GM18505 (cell line): ENCODE data around the gene DNAJC4.

ENCODE experiments used
- ATAC-seq: cut with Tn5 transposase; IDR thresholded peaks from one replicate; pipeline ENCODE4 v1.9.1; 2021; ENCODE audit not compliant: unreplicated experiment
- POLR2A ChIP-seq: IDR thresholded peaks from 4 replicates; pipeline ENCODE4 v1.6.1; 2011; ENCODE audit warnings: borderline replicate concordance; ENCODE audit not compliant: insufficient read depth, insufficient read length; ENCODE audit errors: extremely low read depth

Gene DNAJC4

DNA sequence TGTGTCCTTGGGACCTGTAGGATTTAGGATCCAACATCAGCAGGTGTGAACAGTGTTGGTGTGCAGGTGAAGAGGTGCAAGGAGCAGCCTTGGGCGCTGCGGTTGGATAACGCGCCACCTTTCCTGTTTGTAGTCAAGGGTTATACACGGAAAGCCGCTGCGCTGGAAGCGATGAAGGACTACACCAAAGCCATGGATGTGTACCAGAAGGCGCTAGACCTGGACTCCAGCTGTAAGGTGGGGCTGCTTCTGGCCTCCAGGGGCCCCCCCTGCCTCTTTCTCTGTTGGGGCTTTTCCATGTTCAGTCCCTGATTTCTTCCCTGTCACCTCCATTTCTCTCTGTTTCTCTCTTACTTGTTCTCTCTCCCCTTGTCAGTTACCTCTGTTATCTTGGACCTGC is 27.4 kb upstream of the DNAJC4 start:
- no peak for TF ChIP-seq POLR2A
- no peak for ATAC-seq

DNA sequence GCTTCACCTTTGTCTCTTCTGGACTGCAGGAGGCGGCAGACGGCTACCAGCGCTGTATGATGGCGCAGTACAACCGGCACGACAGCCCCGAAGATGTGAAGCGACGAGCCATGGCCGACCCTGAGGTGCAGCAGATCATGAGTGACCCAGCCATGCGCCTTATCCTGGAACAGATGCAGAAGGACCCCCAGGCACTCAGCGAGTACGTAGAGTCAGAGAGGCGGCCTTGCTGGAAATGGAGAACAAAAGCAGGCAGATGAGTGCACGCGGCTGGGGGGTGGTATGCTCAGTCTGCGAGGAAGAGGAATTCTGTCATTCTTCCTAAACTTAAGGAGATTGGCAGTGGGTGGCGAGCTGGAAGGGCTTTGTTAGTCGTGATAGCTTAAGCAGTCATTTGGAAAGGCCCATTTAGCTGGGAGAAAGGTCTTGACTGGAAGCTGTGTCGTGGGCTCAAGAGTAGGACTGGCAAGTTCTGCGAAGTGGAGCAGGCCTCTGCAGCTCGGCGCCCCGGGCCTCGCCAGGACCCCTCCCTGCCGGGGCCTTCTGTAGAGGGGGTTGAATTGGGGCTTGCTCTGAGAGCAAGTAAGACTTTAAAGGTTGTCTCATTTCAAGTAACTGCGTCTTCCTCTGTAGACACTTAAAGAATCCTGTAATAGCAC is 26.8 kb upstream of the DNAJC4 start:
- no peak for TF ChIP-seq POLR2A
- no peak for ATAC-seq

DNA sequence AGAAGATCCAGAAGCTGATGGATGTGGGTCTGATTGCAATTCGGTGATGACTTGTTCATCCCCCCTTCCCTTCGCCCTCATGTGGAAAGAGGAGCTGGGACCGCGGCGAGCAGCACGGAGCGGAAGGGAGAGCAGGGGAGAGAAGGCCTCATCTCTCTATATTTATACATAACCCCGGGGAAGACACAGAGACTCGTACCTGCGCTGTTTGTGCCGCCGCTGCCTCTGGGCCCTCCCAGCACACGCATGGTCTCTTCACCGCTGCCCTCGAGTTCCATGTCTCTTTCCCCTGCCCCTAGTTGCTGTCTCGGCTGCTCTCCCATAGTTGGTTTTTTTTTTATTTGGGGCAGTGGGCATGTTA is 26.3 kb upstream of the DNAJC4 start:
- peak; percentile 4 for TF ChIP-seq POLR2A
- ATAC-seq = no peak

DNA sequence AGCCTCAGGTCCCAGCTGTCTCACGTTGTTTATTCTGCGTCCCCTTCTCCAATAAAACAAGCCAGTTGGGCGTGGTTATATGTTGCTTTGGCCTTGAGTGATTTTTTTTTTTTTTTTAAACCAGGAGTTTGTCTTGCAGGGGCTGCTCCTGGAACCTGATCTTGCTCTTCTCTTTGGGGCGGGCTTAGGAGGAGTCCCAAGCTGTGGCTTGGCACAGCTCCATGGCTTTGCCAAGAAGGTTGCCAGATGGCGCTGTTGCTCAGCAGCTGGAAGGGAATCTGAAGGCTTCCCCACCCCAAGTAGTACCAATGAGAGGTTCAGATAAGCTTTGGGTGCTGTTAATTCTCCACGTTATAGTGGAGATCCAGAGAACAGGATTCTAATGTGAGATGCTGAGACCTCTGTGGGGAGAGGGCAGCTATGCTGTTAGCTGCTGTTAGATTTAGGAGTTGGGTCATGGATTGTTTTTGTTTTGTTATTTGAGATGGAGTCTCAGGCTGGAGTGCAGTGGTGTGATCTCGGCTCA is 25.8 kb upstream of the DNAJC4 start:
- no peak for ATAC-seq
- TF ChIP-seq POLR2A = no peak

DNA sequence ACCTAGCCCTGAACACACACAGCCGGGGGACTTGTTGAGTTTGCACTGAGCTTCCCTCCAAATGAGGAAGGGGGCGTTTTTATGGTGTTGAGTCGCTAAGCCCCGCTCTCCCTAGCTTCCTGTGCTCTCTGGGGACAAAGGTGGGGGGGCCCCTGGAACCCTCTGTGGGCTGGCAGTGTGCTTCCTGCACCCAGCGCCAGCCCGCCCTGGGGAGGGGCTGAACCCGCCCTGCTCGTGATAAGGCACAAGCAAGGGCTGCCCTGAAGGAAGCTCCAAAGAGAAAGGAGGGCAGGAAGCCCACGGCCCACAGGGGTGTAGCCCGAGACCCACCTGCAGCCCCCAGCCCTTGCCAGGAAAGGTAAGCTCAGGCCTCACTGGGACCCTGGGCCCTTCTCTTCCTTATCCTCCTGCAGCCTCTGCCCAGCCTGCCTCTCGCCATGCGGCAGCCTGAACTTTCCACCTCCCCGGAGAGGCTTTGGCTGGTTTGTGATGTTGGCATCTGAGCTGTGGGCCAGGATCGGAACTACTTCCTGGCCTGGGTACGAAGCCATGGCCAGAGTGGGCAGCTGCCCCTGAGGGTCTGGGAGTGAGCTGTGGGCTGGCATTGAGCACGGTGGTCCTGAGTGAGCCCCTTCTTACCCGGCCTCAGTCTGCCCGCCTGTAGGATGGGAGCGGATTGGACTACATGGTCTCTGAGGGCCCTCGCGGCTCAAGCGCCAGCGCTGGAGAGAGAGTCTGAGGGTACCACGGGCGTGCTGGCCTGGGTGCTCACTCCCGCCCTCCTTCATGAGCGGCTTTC is 23.7 kb upstream of the DNAJC4 start, which contains the start of gene FERMT3:
Gene FERMT3 (plus strand): TSS at position 265 of the 799 bp plus-strand sequence. CDS start 644 bp downstream, outside the sequence.
- peak; percentile 70 for TF ChIP-seq POLR2A
- ATAC-seq = no peak

DNA sequence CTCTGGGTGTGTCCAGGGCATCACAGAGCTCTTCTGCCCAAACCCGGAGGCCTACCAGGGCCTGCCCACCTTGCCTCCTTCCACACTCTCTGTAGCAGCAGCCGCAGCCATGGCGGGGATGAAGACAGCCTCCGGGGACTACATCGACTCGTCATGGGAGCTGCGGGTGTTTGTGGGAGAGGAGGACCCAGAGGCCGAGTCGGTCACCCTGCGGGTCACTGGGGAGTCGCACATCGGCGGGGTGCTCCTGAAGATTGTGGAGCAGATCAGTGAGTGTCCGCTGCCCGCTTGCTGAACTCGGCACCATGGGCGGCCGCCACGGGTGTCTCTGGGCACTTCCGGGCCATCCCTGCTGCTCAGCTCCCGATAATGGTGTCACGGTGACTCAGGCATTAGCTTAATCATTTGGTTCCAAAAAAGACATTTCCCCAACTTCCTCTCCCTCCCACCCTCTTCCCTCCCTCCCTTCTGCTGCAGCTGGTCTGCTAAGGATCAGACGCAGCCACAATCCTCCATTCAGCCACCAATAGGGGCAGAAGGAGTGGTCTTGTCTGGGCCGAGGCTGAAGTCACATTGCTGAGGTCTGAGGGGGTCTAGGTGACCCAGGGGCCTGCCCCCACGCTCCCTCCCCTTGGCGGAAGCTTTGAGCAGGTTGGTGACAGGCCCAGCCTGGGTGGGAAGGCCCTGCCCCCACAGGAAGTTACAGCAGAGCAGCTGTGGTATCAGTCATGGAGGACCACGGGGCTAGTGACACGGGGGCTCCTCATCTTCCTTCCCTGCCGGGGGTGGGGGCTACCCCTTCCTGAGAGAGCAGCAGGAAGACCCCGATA is 22.9 kb upstream of the DNAJC4 start:
- TF ChIP-seq POLR2A = peak; percentile 81
- ATAC-seq = peak; percentile 42

DNA sequence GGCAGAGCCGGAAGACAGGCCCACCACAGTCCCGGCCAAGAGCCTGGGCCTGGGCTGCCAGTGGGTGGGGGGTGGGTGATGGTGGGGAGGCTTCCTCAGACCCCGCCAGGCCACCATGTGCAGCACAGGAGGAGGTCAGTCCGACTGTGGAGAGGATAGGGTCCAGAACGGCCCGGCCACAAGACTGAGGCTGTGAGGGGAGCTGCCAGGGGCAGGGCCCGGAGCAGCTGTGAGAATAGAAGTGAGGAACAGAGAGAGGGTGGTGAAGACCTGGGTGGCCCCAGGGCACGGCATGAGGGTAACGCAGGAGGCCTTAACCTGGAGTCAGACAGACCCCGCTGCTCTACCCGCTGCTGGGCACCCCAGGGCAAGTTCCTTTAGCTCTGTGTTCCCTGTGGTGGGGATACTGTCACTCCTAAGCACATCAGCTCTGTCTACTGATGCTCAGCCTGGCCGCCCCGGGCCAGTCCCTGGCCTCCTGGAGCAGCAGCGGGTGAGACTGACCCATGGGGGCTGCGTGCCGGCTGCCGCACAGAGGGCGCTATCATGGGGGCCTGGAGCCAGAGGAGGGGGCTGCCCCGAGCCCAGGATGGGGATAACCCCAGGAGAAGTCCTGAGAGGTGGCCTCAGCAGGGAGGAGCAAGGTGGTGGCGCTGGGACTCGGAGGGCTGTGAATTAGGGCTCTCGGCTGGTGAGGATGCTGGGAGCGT is 22.1 kb upstream of the DNAJC4 start:
- TF ChIP-seq POLR2A = no peak
- ATAC-seq = peak; percentile 6

DNA sequence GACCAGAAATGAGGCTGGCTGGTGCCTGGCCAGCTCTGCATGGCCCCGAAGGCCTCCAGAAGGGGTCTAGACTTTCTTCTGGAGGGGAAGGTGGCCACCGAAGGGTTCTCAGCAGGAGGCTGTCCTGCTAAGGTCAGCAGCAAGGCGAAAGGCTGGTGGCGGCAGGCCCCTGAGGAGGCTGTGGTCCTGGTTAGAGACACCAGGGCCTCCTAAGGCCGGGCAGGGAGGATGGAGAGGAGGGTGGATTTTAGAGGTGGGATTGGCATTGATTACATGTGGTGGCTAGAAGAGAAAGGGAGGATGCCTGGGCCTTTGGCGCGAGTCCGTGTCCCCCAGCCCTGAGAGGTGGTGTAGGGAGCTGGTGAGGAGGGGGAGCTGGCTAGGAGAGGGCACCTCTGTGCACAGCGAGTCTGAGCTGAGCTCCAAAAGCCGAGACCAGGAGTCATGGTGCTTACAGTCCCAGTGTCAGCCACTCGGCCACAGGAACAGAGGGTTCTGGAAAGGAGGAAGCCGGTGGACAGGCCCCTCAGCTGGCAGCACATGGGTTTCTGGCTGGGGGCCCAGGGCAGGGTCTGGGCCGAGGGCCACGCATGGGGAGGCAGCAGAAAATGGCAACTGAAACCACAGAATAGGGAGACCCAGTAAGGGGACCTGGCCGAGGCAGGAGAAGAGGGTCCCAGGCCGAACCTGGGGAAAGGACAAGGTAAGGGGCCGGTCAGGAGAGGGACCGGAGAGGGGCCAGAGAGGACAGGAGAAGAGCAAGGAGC is 21.4 kb upstream of the DNAJC4 start:
- no peak for TF ChIP-seq POLR2A
- no peak for ATAC-seq

DNA sequence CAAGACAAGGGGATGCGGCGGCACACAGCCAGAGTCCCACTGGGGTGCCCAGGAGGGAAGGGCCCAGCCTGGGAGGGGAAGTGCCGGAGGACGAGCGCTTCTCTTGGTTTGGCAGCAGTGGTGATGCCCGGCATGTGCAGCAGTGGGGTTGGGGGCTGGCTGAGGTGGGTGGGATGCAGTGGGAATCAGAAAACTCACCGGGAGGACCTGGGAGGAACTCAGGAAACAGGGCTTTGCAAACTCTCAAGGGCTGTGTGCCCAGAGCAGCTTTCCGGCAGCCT is 20.8 kb upstream of the DNAJC4 start:
- no peak for TF ChIP-seq POLR2A
- ATAC-seq = no peak

DNA sequence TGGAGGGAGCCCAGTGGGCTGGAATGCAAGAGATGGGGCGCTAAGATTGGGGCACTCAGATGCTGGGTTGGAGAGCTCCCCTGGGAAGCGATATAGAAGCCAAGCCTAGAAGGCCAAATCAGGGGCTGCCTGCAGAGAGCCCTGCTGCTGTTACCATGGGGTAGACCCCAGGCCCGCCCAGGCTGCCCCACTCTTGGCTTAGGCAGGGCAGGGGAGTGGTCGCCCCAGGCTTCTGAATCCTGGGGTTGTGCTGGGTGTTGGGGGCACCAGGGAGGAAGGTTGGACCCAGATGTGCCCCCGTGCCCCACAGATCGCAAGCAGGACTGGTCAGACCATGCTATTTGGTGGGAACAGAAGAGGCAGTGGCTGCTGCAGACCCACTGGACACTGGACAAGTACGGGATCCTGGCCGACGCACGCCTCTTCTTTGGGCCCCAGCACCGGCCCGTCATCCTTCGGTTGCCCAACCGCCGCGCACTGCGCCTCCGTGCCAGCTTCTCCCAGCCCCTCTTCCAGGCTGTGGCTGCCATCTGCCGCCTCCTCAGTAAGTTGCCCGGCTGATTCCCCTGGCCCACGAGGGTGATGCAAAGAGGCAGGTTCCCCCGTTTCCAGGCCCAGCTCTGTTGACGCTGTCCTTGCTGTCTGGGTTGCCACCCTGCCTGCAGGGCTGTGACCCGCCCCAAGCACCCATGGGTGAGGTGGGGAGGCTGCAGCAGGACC is 19.9 kb upstream of the DNAJC4 start:
- peak; percentile 20 for TF ChIP-seq POLR2A
- no peak for ATAC-seq

DNA sequence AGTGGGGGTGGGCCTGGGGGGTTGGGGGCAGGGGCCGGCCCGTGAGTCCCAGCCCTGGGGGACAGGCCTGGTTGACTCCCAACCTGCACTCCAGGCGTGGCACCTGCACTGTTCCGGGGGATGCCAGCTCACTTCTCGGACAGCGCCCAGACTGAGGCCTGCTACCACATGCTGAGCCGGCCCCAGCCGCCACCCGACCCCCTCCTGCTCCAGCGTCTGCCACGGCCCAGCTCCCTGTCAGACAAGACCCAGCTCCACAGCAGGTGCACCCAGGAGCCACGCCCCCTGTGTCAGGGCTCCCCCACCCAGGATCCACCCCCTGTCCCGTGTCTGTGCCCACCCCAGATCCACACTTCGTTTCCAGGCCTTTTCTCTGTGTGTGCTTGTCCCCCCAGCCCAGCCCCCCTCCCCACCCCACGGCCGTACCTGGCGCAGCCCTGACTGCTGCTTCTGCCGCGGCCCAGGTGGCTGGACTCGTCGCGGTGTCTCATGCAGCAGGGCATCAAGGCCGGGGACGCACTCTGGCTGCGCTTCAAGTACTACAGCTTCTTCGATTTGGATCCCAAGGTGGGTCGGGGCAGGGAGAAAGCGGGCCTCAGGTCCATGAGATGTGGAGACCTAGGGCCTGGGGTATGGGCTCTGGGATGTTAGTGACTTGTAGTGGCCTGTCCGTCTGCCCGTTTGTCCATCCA is 19.0 kb upstream of the DNAJC4 start:
- ATAC-seq = no peak

More for the DNA sequence above, 19.0 kb upstream of the DNAJC4 start:
- no peak for TF ChIP-seq POLR2A
